HG02571 (cell line): ENCODE measurements around the gene REEP1.
A peak's percentile ranks its signal among the peaks of the same experiment; 100 is the strongest.

Experiments
- ATAC-seq: cut with Tn5 transposase; IDR thresholded peaks from one replicate; pipeline ENCODE4 v1.9.1; 2021; ENCODE audit warnings: mild to moderate bottlenecking, moderate library complexity; ENCODE audit not compliant: unreplicated experiment

Gene REEP1

DNA sequence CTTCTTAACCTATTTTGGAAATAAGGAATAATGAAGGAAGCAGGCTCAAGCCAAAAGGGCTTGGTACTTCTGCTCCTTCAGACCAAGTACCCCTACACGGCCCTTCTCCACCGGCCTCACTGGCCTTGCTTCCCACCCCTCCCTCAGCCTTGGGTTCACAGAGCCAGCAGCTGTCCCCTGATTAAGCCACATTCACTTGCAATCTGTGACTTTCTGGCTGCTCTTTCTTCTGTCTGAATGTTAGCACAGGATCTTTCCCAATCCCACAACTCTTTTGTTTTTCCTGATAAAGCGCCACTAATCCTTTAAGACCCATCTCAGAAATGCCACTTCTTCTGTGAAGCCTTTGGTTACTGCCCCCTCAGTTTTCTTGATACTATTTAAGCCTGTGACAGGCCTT, 52.4 kb downstream of the REEP1 start:
- ATAC-seq = no peak

DNA sequence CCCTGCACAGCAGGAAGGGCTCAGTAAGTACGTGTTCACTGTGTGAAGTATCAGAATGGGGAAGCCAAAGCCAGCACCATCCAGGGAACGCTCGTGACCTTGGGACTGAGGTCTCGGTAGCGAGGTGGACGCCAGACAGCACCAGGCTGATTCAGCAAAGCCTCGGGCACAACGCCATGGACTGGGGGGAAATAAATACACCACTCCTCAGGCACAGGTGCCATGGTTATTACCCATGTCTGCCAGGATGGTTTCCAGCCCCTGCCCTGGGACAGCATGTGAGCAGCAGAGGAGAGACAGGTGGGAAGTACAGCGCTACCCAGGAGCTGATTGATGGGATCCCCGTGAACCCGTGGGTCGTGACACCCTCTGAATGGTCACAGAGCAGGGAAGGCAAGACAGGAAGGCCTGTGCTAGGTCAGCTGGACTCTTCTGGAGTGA, 53.0 kb downstream of the REEP1 start:
- no peak for ATAC-seq

DNA sequence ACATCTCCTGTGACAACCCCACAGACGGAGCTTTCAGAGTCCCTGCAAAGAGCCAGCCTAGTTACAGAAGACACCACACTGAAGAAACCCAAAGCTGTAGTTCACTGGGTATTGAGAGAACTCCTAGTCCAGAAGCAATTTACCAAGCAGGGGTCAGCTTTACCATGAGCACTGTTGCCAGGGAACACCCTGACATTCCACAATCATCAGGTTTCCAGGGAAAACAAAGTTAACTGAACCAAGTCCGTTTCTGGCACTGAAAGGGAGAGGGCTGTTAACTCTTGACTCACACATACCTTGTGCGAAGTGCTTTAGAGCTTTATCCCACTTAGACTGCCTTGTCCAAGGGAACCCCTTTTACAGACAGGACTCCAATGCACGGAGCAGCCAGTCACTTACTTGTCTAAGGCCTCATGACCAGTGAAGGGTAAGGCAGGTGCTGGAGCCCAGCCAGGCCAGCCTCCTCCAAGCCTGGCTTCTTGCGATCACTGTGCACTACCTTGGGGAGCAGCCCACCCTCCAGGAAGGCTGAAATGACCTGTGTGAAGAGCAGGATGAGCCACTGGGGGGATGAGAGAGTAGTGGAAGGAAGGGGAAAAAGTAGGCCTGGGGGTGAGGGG, 53.9 kb downstream of the REEP1 start:
- no peak for ATAC-seq

DNA sequence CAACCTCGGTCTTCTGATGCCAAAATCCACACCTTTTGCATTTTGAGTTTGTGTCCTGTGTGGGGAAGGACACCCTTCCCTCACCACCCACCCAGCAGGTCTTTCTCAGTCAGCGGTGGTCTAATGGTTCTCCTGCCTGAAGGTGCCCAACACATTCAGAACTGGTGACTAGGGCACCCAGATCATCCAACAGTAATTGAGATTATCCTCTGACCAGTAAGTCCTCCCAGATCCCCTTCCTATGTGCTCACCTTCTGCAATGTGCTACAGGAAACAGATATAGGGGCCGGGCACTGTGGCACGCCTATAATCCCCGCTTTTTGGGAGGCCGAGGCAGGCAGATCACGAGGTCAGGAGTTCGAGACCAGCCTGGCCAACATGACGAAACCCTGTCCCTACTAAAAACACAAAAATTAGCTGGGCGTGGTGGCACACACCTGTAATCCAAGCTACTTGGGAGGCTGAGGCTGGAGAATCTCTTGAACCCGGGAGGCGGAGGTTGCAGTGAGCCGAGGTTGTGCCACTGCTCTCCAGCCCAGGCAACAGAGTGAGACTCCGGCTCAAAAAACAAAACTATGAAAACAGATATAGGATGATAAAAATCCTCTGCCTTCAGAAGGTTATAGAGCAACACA, 56.2 kb downstream of the REEP1 start:
- ATAC-seq = no peak

DNA sequence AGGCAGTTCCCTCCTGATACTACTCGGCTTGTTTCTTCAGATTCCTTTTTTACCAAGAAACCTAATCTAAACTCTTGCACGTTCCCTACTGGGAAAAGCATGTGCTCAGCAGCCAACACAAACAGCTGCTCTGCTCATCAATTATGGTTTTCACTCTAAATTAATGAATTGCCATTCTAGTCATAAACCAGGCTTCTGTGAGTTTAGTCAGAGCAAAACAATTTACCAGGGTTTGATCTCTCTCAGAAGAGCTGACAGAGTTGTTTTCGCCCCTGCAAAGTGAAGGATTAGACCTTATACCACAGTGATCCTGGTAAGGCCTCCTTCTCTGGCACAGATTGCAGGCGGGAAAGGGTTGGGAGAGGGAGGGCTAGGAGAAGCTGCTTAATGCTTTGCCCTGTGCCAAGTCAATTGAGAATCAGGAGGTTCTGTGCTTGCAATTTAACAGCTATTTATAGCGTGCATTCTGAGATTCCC, 57.2 kb downstream of the REEP1 start:
- ATAC-seq = no peak

DNA sequence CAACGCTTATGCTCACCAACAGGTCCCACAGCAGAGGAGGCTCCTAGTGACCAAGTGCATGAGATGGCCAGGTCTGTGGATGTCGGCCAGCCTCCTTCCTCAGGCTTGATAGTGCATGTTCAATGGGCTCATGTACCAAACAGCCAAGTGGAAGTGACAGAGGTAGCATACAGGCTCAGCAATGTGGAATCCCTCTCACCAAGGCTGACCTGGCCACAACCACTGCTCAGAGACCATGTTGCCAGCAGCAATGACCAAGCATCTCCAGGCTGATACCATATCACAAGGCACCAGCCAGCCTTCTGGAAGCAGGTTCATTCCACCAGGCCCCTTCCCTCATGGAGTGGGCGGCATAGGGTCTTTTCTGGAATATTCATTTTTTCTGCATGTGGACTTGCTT, 61.5 kb downstream of the REEP1 start:
- no peak for ATAC-seq

DNA sequence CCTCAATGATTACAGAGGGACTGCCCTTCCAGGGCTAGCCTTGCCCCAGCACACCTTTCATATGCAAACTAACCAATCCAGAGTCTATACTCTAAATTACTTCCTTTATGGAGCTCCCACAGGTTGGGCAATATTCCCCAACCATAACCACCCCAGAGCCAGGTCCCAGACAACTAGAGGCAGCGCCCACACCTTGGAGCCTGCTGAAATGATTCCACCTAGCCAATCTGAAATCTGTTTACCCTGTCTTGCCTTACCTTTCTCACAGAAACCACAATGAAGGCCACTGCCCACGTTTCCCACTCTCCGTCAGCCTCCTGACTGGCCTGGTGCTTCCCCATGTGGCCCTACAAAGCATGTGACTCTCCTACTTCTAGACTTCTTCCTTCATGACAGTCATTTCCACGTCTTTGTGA, 62.0 kb downstream of the REEP1 start:
- peak; percentile 47 for ATAC-seq

DNA sequence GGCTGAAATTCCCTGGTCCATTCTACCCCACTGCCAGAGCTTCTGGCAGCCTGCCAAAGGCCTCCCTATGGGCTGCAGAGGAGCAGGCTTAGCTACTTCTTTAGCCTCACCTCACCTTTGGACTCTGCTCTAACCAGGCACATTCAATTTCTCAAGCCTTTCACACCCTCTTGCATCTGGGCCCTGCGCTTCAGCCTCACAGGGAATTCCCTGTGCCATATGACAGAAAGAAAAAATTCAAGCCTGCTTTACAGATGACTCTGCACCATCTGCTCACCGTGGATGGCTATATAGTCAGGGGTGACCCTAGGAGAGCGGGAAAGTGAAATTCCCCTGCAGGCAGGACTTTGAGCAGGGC, 62.5 kb downstream of the REEP1 start:
- peak; percentile 64 for ATAC-seq

DNA sequence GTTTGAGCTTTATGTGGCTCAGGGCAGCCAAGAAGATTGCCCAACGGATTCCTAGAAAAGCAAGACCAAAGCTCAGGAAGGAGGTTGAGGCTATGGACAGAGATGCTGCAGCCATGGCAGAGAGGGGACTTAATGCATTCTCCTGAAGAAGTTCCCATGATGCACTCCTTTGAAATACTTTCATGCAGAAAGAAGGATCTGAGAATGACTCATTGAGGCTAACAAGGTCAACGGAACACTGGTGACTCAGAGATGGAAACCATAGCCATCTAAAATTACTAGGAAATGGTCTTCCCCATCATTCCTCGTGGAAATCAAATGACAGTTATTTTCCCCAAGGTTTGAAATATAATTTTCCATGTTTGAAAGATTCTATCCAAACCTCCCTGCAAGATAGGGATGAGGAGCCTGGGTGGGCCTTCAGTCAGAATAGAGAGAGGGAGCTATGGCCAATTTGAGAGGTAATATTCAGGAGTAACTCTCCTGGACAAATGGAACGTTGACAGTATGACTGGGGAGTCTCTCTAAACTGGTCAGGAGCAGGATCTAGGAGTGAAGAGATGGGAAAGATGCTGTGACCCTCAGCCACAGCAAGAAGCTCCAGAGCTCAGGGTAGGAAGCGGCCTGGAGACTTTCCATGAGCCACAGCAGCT, 63.0 kb downstream of the REEP1 start:
- ATAC-seq = no peak

DNA sequence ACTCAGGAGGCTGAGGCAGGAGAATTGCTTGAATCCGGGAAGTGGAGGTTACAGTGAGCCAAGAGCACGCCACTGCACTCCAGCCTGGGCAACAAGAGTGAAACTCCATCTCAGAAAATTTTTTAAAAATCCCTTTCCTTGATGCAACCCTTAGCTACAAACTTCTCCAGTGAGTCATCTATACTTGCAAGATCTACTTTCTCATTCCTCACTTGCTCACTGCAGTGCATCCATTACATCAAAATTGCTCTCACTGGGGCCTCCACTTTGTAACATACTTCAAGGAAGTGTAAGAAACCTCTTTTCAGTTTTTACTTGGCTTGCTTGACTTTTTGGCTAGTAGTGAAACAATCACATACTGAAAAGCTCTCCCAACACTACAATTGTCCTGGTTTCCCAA, 65.3 kb downstream of the REEP1 start:
- ATAC-seq = no peak

DNA sequence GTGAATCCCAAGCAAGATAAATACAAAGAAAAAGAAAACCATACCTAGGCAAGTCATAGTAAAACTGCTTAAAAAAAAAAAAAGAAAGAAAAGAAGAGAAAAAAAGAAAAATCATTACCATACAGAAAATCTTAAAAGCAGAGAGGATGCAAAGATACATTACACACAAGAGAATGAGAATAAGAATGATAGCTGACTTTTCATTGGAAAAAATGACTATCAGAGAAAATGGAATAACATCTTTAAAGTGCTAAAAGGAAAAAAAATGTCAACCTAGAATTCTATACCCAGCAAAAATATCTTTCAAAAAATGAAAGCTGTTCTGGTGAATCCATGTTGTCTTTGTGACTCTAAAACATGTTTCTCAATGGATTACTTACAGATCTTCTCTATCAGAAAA, 66.2 kb downstream of the REEP1 start:
- no peak for ATAC-seq

DNA sequence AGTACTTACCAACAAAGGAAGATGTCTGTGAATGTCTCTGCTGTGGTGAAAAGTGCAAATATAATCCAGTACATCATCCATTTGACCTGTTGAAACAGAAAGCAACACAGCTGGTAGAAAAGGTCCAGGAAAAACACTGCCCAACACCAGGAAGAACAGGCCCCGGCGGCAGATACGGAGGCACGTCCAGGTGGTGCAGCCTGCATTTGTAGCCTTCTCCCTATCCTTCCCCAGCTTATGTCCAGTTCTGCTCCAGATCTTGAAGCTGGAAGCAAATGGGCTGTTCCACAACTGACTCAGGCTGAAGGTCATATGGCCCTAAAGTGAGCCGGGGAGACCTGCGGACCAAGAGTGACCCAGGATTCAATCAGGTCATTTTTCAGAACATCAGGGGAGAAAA, 73.5 kb downstream of the REEP1 start:
- ATAC-seq = no peak

DNA sequence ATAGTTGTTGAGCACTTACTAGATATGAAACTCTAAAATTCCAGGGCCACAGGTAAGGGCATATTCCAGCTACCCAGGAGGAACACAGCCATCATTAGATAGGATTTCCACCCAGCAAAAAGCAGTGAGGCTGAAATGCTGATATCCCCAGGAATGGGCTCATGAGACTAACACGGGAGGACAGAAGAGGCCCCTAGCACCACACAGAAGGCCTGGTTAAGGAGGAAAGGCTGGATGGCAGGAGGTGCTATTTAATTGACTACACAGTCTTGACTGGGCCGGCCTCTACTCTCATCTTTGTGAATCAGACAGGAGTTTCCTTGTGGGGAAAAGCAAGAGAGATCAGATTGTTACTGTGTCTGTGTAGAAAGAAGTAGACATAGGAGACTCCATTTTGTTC, 76.4 kb downstream of the REEP1 start:
- no peak for ATAC-seq

DNA sequence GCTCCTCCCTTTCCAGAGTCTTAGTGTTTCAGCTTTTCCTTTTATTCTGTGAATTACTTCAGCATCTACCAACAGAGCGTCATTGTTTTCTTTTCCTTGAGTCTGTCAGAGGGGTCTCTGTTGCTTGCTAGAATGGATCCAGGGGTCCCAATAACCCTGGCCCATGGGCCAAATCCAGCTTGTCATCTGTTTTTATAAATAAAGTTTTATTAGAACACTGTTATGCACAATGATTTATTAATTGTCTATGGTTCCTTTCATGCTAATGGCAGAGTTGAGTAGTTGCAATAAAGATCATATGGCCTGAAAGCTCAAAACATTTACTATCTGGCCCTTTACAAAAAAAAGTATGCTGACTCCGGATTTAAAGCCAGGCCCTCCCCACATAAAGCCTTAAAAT, 79.3 kb downstream of the REEP1 start:
- no peak for ATAC-seq

DNA sequence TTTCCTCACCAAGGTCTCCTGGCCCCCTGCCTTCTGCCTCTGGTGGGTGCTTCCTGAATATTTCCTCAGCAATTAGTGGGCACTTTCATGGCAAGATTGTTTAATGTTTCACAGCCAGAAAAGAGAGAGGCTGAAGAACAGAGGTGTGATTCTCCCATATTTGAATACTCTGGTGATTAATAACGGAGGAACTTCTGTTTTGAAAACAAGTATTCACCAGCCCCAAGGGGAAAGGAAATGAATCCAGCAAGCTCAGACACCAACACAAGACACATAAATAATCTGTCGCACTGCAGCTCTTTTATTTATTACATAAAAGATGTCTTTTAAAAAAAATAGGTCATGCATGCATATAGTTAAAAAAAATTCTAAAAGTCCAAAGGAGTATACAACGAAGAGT, 80.4 kb downstream of the REEP1 start:
- ATAC-seq = no peak

DNA sequence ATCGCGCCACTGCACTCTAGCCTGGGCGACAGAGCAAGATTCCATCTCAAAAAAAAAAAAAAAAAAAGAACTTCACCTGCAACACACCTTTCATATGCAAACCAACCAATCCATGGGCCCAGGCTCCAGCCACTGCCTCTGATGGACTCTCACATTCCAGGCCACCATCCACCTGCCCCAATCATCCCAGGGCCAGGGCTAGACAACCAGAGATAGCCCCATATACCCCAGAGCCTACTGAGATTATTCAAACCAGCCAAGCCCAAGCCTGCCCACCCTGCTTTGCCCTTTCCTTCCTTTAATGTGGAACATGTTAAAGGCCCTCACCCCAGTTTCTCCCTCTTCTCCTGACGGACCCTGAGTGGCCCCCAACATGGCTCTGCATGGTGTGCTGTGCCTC, 81.1 kb downstream of the REEP1 start:
- ATAC-seq = no peak

DNA sequence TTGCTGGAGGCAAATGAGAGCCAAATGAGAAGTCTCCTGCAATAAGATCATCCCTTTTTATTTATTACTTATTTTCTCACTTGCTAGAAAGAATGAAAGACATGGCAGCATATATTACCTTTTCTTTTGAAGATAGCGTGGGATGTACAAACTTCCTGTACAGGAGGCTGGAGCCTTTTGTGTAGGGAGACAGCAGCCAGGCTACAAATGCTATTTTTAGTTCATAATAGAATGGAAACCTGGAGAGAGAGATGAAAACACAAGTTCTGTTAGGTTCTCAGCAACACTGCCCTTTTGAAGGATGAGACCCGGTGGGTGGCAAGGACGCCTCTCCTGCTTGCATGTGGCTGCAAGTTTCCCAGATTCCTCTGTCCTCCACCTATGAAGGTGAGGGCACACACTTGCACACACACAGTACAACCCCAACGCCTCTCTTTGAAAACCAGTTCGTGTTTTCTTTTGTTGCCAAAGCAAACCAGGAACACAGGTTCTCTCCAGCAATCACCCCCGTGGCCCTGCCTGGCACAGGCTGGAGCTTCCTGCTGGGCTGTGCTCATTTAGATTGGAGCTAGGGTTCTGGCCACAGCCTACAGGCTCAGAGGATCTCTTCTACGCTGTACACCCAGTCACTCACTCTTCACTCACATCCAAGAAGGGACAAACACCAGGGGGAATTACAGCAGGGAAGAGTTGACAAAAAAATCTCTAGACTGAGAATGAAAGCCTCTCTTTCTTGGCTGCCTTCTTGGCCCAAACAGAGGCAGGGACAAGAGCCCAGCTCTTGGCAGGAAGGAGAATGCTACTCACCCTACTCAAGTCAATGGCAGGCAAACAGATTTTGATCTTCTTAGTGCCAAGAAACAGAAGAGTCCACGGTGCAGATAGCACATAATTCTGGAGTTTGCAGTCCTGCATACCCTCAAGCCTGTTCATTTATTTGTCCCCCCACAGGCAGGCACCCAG, 82.6 kb downstream of the REEP1 start:
- ATAC-seq = no peak

DNA sequence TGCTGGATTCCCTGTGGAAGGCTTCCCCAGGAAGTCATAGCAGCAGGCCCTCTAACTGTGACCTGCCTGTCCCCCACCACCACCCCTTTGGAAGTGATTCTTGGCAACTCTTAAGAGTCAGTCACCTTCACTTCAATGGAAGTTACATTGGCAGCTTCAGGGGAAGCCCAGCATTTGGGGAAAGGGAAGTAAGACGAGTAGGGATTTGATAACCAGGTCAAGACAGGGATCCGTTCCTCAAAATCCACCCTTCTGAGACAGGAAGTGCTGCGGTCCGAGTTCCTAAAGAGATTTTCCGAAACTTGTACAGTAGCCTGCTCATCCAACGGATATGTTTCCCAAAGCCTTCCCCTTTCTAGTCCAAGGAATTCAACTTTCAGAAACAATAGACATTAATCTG, 84.0 kb downstream of the REEP1 start:
- no peak for ATAC-seq

DNA sequence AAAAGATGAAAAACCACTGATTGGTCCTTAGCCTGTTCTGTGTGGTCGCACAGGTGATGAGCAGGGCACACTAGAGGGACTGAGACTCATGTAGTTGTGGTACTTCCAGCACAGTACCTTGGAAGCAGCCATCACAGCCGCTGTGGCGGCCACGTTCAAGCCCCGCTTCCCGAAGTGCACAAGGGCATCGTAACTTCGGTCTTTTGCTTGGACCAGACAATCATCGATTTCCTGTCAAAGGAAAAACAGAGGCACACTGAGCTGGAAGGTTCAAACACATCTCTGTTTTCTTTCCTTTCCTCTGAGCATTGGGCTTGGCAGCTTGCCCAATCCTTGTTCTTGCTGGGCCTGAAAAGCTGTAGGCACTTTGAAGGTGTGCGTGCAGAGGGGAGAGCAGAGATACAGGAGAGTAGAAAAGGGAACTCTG, 85.6 kb downstream of the REEP1 start:
- no peak for ATAC-seq

DNA sequence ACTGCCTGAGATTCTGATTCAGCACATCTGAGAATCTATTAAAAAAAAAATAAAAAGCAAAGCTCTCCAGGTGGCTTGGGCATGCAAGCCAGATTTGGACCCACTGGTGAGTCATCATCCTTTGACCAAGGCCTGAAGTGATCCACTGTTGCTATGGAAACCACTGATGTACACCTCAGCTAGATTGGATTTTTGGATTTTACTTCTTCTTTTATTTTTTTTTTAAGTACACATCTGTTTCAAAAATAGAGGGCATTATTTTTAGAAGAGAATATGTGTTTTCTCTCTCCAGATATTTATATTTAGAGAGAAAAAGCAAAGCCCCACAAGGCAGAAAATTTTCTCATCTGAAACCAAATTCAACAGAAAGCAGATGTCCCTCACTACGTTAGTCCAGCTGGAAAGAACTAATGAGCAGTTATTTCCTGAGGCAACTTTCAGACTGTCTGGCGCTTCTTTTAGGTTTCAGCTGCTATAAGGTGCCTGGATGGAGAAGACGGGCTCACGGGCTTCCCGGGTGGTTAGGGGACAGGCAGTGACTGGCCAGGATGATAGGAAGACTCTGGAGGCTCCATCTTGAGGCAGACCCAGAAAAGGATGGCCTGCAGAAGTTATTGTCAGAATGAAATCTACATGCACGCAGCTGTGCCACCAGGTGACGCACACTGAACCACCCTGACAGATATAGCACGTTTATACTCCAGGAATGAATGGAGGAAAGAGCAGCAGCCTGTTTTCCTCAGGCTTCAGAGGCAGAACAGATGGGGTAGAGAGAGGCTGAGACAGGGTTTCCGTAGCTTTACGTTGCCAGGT, 87.6 kb downstream of the REEP1 start:
- no peak for ATAC-seq
